ENCODE results near the gene SMR3B. TPM values are rescaled to one million over a fixed set of nuclear protein-coding genes. Genes with fewer than 3 reads are reported as not detected.

SMR3B gene
- total and polyA plus RNA-seq, 7 donors = not detected

GRCh38 chr4:70437197-70437596 lies 54.3 kb downstream of the SMR3B start:
- H3K4me3 ChIP-seq = no peak overlapping the region
- H3K27me3 ChIP-seq = no peaks in the 10 kb centered on the region
- no peak for TF ChIP-seq POLR2AphosphoS5 (IDR thresholded peaks at IDR 0.05)
- intact Hi-C loops (cut with DNase I) = no loop called here
- no peaks in the 10 kb centered on the region for H3K36me3 ChIP-seq
- no peak for DNase-seq
- no peaks in the 10 kb centered on the region for H3K4me1 ChIP-seq
- WGBS, 2 donors = 46 to 52% methylated on average over 7 of the region's 7 CpGs
- H3K9me3 ChIP-seq = no peaks in the 10 kb centered on the region
- no peak overlapping the region for H3K27ac ChIP-seq

Other genes starting within 250 kb of the SMR3B start
- gene PRR27, start 228.9 kb upstream of the SMR3B start, total RNA-seq = not detected
- gene PRR27, start 228.9 kb upstream of the SMR3B start, polyA plus RNA-seq = under 1 TPM in 1 of 3 donors, not detected in 2; 0.03 TPM
- gene ODAM, start 187.4 kb upstream of the SMR3B start, total RNA-seq = 1 to 10 TPM; 4.3 to 6.4 (median 5.5) TPM
- 1 to 10 TPM in 1 of 3 donors, not detected in 2; 8.3 TPM for gene ODAM, start 187.4 kb upstream of the SMR3B start, polyA plus RNA-seq
- 1 to 10 TPM in 1 of 4 donors, not detected in 3; 1.1 TPM for gene FDCSP, start 157.0 kb upstream of the SMR3B start, total RNA-seq
- gene FDCSP, start 157.0 kb upstream of the SMR3B start, polyA plus RNA-seq = 100 to 1,000 TPM in 1 of 3 donors, not detected in 2; 316 TPM
- gene CSN3, start 140.5 kb upstream of the SMR3B start, total RNA-seq = not detected
- gene CSN3, start 140.5 kb upstream of the SMR3B start, polyA plus RNA-seq = not detected
- not detected for gene CABS1, start 48.1 kb upstream of the SMR3B start, total RNA-seq
- not detected for gene CABS1, start 48.1 kb upstream of the SMR3B start, polyA plus RNA-seq
- not detected for gene SMR3A, start 22.4 kb upstream of the SMR3B start, total RNA-seq
- gene SMR3A, start 22.4 kb upstream of the SMR3B start, polyA plus RNA-seq = not detected
- not detected for gene OPRPN, start 14.8 kb downstream of the SMR3B start, total RNA-seq
- not detected for gene OPRPN, start 14.8 kb downstream of the SMR3B start, polyA plus RNA-seq
- not detected for gene MUC7, start 89.1 kb downstream of the SMR3B start, total RNA-seq
- not detected for gene MUC7, start 89.1 kb downstream of the SMR3B start, polyA plus RNA-seq
- gene AMTN, start 135.4 kb downstream of the SMR3B start, total RNA-seq = not detected
- not detected for gene AMTN, start 135.4 kb downstream of the SMR3B start, polyA plus RNA-seq
- gene AMBN, start 209.1 kb downstream of the SMR3B start, total RNA-seq = not detected
- not detected for gene AMBN, start 209.1 kb downstream of the SMR3B start, polyA plus RNA-seq
- under 1 TPM in 2 of 4 donors, not detected in 2; under 0.01 to 0.28 TPM for gene ENAM, start 245.6 kb downstream of the SMR3B start, total RNA-seq
- not detected for gene ENAM, start 245.6 kb downstream of the SMR3B start, polyA plus RNA-seq